Keratinocyte (primary cell): ENCODE measurements around the gene CYP1A2. TPM values are rescaled to one million over a fixed set of nuclear protein-coding genes. Genes with fewer than 3 reads are reported as not detected.

Experiments
- DNase-seq: peaks from one replicate; pipeline ENCODE4 v3.0.0-alpha.2; 2011; ENCODE audit warnings: low read depth, missing footprints, low spot score
- FAIRE-seq: peaks from 2 replicates; lab custom pipeline; 2011; peaks lifted over from hg19 to GRCh38; lab: Jason Lieb, UNC
- H2AFZ ChIP-seq: 2 replicates; pipeline ENCODE4 v1.6.0; 2012; ENCODE audit warnings: low read length, control low read depth, inconsistent platforms; ENCODE audit not compliant: control insufficient read depth
- H3K27ac ChIP-seq: 2 replicates; pipeline ENCODE4 v1.5.1; 2011; ENCODE audit warnings: low read length; ENCODE audit not compliant: control insufficient read depth, insufficient read depth
- H3K27me3 ChIP-seq: 3 replicates; pipeline ENCODE4 v1.6.0; 2011; ENCODE audit warnings: low read length; ENCODE audit not compliant: control insufficient read depth, insufficient read depth; ENCODE audit errors: extremely low read depth
- H3K36me3 ChIP-seq, 2 experiments: 2 replicates in 1 of 2; 3 replicates in 1 of 2; pipeline ENCODE4 v1.5.1; 2011; ENCODE audit warnings: low read length in 2 of 2, mild to moderate bottlenecking in 1 of 2; ENCODE audit not compliant: control insufficient read depth in 2 of 2, insufficient read depth in 2 of 2; ENCODE audit errors: extremely low read depth in 1 of 2
- H3K4me1 ChIP-seq: 3 replicates; pipeline ENCODE4 v1.5.1; 2011; ENCODE audit warnings: low read length; ENCODE audit not compliant: control insufficient read depth, insufficient read depth; ENCODE audit errors: extremely low read depth
- H3K4me2 ChIP-seq: 3 replicates; pipeline ENCODE4 v1.6.0; 2011; ENCODE audit warnings: low read depth, low read length; ENCODE audit not compliant: control insufficient read depth, insufficient read depth; ENCODE audit errors: extremely low read depth
- H3K4me3 ChIP-seq, 3 experiments: fragments of 200-600 bp in 1 of 3; sonication (generic) in 1 of 3; 2 replicates in 2 of 3; 3 replicates in 1 of 3; pipeline ENCODE4 v1.5.1; 2011 to 2016; ENCODE audit warnings: low read length in 3 of 3, mild to moderate bottlenecking in 3 of 3, control low read depth in 2 of 3, inconsistent platforms in 1 of 3, low read depth in 1 of 3, mixed read lengths in 1 of 3, mixed run types in 1 of 3, moderate library complexity in 1 of 3; ENCODE audit not compliant: control insufficient read depth in 2 of 3, insufficient read depth in 2 of 3; ENCODE audit errors: extremely low read depth in 1 of 3
- H3K79me2 ChIP-seq: 2 replicates; pipeline ENCODE4 v1.6.0; 2012; ENCODE audit warnings: low read length; ENCODE audit not compliant: control insufficient read depth, insufficient read depth
- H3K9ac ChIP-seq: 3 replicates; pipeline ENCODE4 v1.6.0; 2011; ENCODE audit warnings: low read length; ENCODE audit not compliant: control insufficient read depth, insufficient read depth; ENCODE audit errors: extremely low read depth
- H3K9me1 ChIP-seq: 3 replicates; pipeline ENCODE4 v1.6.0; 2011; ENCODE audit warnings: low read length; ENCODE audit not compliant: control insufficient read depth, insufficient read depth; ENCODE audit errors: extremely low read depth
- H3K9me3 ChIP-seq: 2 replicates; pipeline ENCODE4 v1.5.1; 2012; ENCODE audit warnings: low read depth, low read length; ENCODE audit not compliant: control insufficient read depth
- H4K20me1 ChIP-seq: 3 replicates; pipeline ENCODE4 v1.6.0; 2011; ENCODE audit warnings: low read length; ENCODE audit not compliant: control insufficient read depth, insufficient read depth; ENCODE audit errors: extremely low read depth
- EZH2 ChIP-seq: IDR thresholded peaks from one replicate; pipeline ENCODE4 v1.6.1; 2012; ENCODE audit warnings: inconsistent platforms, mild to moderate bottlenecking, low read length, moderate library complexity
- dilution Hi-C: fragments of 300-500 bp; cut with MboI; formaldehyde crosslinking; loops from one replicate; pipeline ENCODE4 v1.7.0; 2020; ENCODE audit warnings: low sequenced_read_pairs; ENCODE audit not compliant: extremely low pct_ligation_motif_present
- polyA plus RNA-seq, 5 experiments: library from polyadenylated mRNA; depleted of rRNA in 3 of 5; stranded (reverse) in 3 of 5; stranded (forward) in 1 of 5; unstranded in 1 of 5; fragments of >200 nt; gene quantifications; 1 replicate in 1 of 5; 2 replicates in 3 of 5; 3 replicates in 1 of 5; pipeline versions ENCODE4 v1.2.1 to v1.2.3, GENCODE V29; 2011 to 2012; ENCODE audit warnings: missing spikeins in 2 of 5, low read depth in 1 of 5, low replicate concordance in 1 of 5
- TF ChIP-seq, protein P1 (sequence below), 3 experiments: IDR thresholded peaks in 1 of 3; conservative IDR thresholded peaks in 1 of 3; optimal IDR thresholded peaks in 1 of 3; 2 replicates in 2 of 3; 3 replicates in 1 of 3; pipeline versions ENCODE3 to v1.5.1; 2011; ENCODE audit warnings: low read length in 3 of 3, mild to moderate bottlenecking in 3 of 3, moderate library complexity in 2 of 3, control low read depth in 1 of 3, inconsistent platforms in 1 of 3; ENCODE audit not compliant: insufficient read depth in 2 of 3; ENCODE audit errors: extremely low read depth in 1 of 3

CYP1A2 gene
- polyA plus RNA-seq, 1 donor (not counting 4 experiments of a cell fraction or from before 2014, with no cell fraction given), result 0.04 TPM

DNA sequence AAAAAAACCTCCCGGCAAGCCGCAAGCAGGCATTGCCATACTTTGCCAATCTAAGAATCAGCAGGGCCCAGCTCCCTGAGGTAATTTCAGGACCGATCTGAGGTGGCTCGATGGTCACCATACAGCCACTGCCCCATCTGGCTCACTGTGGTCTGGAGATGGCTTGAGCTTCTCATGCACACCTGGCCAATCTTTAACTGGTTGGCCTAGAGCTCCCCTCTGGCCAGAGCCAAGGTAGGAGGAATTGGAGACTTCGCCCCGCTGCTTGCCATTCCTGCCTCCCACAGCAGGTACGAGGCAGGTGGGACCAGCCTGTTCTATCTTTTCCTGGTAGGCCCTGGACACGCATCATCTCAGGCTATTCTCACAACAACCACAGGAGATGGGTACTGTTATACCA lies 10.1 kb downstream of the CYP1A2 start:
- no peak for FAIRE-seq
- dilution Hi-C loops, result no loop called here

DNA sequence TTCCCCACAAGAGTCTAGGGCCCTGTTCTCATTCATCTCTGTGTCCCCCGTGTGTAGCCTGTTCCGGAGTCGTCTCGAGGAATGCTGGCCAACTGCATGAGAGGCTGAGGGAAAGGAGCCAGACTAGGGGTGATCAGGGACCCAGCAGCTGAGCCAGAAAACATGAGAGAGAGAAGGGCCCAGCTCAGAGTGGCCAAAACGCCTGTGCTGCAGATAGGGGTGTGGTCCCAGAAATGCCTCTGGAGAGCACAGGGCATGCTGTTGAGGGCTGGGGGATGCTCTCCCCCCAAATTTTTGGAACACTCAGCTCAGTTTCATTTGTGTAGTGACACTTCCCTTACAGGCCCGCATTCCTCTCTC lies 14.1 kb downstream of the CYP1A2 start:
- Histone ChIP-seq H3K4me2 (peak overlapping the region; percentile 51), H3K9me3 (no peaks in the 10 kb centered on the region), H3K27me3 (no peaks in the 10 kb centered on the region), H3K4me3 (no peak overlapping the region), H3K36me3 (no peaks in the 10 kb centered on the region), H3K9ac (peak overlapping the region; percentile 77), H3K4me1 (peaks cover 14% of the 10 kb centered on the region), H3K27ac (peak overlapping the region; percentile 64), H2AFZ (no peak overlapping the region), H4K20me1 (no peaks in the 10 kb centered on the region), H3K9me1 (no peaks in the 10 kb centered on the region), H3K79me2 (no peaks in the 10 kb centered on the region)
- dilution Hi-C loops, result no loop called here
- no peak for TF ChIP-seq EZH2
- TF ChIP-seq, protein P1, sequence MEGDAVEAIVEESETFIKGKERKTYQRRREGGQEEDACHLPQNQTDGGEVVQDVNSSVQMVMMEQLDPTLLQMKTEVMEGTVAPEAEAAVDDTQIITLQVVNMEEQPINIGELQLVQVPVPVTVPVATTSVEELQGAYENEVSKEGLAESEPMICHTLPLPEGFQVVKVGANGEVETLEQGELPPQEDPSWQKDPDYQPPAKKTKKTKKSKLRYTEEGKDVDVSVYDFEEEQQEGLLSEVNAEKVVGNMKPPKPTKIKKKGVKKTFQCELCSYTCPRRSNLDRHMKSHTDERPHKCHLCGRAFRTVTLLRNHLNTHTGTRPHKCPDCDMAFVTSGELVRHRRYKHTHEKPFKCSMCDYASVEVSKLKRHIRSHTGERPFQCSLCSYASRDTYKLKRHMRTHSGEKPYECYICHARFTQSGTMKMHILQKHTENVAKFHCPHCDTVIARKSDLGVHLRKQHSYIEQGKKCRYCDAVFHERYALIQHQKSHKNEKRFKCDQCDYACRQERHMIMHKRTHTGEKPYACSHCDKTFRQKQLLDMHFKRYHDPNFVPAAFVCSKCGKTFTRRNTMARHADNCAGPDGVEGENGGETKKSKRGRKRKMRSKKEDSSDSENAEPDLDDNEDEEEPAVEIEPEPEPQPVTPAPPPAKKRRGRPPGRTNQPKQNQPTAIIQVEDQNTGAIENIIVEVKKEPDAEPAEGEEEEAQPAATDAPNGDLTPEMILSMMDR (optimal IDR thresholded peaks at IDR 0.05 in 1 of 3, IDR thresholded peaks at IDR 0.05 in 1 of 3, conservative IDR thresholded peaks at IDR 0.05 in 1 of 3; ENCODE audit: extremely low read depth in 1 of 3, insufficient read depth in 2 of 3, low read length in 3 of 3), result no peak
- DNase-seq, result no peak
- no peak for FAIRE-seq

More for the DNA sequence above, 10.1 kb downstream of the CYP1A2 start:
- H3K9ac ChIP-seq, result no peak overlapping the region
- no peaks in the 10 kb centered on the region for H3K79me2 ChIP-seq
- no peaks in the 10 kb centered on the region for H3K27me3 ChIP-seq
- no peak for DNase-seq
- H3K27ac ChIP-seq, result no peak overlapping the region
- H3K9me3 ChIP-seq, result no peaks in the 10 kb centered on the region
- H3K36me3 ChIP-seq, result no peaks in the 10 kb centered on the region
- no peak for TF ChIP-seq EZH2
- TF ChIP-seq, protein P1 (optimal IDR thresholded peaks at IDR 0.05 in 1 of 3, IDR thresholded peaks at IDR 0.05 in 1 of 3, conservative IDR thresholded peaks at IDR 0.05 in 1 of 3; ENCODE audit: extremely low read depth in 1 of 3, insufficient read depth in 2 of 3, low read length in 3 of 3), result no peak
- H4K20me1 ChIP-seq, result no peaks in the 10 kb centered on the region
- H3K4me3 ChIP-seq, result no peak overlapping the region
- H3K4me2 ChIP-seq, result no peak overlapping the region
- H2AFZ ChIP-seq, result no peak overlapping the region
- no peaks in the 10 kb centered on the region for H3K9me1 ChIP-seq
- H3K4me1 ChIP-seq, result peaks cover 12% of the 10 kb centered on the region
